Peyer's patch (tissue), 4 donors: ENCODE data around the gene KLHL29.

Experiments
- POLR2A ChIP-seq, 2 donors: fragments of 450-650 bp; IDR thresholded peaks; one replicate each; pipeline ENCODE4 v1.5.1; 2017; ENCODE audit warnings: antibody characterized with exemption in 2 of 2, mild to moderate bottlenecking in 2 of 2, moderate library complexity in 2 of 2
- TF ChIP-seq, protein P1 (sequence below), 6 experiments: fragments of 450-650 bp in 4 of 6; fragments of 200-600 bp in 2 of 6; sonication (generic) in 1 of 6; IDR thresholded peaks; one replicate each; pipeline ENCODE4 v1.5.1; 2017 to 2019; ENCODE audit warnings: antibody characterized with exemption in 6 of 6, mild to moderate bottlenecking in 3 of 6, moderate library complexity in 1 of 6

DNA sequence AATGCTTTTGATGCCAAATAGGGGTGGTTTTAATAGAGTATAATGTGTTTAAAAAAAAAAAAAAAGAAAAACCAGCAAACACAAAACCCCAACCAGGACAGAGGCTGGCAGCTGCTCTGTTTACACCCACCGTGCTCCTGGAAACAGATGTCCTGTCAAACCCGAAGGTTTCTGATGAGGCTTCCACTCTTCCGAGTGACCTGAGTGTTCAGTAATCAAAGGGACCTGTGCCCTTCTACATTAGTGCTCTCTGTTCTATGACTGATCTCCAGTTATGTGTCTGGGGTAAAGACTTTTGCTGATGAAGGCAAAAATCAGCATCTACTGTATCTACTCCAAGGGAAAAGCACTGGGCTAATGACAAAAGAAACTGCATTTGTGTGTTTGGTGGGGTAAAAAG lies 3.5 kb upstream of the KLHL29 start:
- TF ChIP-seq, protein P1, sequence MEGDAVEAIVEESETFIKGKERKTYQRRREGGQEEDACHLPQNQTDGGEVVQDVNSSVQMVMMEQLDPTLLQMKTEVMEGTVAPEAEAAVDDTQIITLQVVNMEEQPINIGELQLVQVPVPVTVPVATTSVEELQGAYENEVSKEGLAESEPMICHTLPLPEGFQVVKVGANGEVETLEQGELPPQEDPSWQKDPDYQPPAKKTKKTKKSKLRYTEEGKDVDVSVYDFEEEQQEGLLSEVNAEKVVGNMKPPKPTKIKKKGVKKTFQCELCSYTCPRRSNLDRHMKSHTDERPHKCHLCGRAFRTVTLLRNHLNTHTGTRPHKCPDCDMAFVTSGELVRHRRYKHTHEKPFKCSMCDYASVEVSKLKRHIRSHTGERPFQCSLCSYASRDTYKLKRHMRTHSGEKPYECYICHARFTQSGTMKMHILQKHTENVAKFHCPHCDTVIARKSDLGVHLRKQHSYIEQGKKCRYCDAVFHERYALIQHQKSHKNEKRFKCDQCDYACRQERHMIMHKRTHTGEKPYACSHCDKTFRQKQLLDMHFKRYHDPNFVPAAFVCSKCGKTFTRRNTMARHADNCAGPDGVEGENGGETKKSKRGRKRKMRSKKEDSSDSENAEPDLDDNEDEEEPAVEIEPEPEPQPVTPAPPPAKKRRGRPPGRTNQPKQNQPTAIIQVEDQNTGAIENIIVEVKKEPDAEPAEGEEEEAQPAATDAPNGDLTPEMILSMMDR (IDR thresholded peaks at IDR 0.05): no peak
- TF ChIP-seq POLR2A (IDR thresholded peaks at IDR 0.05): no peak
